ENCODE measurements around the gene BMPR2.

- no peak for TF ChIP-seq CTCF (IDR thresholded peaks at IDR 0.05; ENCODE audit: low read depth, low read length, poor library complexity, severe bottlenecking)
- no peak for TF ChIP-seq EZH2phosphoT487 (IDR thresholded peaks at IDR 0.05; ENCODE audit: borderline replicate concordance, low read length)
These were observed 40.2 kb upstream of the BMPR2 start for GRCh38 chr2:202335791-202336467.

All from DOHH2 (cell line).